LoVo (cell line): ENCODE data around the gene LARGE2.
A peak's percentile ranks its signal among the peaks of the same experiment; 100 is the strongest.

Experiments
- DNase-seq: peaks from one replicate; pipeline ENCODE4 v3.0.0-alpha.2; 2016; ENCODE audit warnings: low spot score

The LARGE2 gene

GRCh38 chr11:45922425-45923082 lies at the start of gene LARGE2:
Gene LARGE2 (plus strand): TSS chr11:45922656. CDS start chr11:45922883, 227 bp downstream.
- peak; percentile 59 for DNase-seq

GRCh38 chr11:45876401-45876800 lies 46.1 kb upstream of the LARGE2 start:
- no peak for DNase-seq

GRCh38 chr11:45877221-45877620 lies 45.2 kb upstream of the LARGE2 start:
- DNase-seq = no peak

GRCh38 chr11:45877845-45878244 lies 44.6 kb upstream of the LARGE2 start:
- no peak for DNase-seq

GRCh38 chr11:45879803-45880686 lies 42.4 kb upstream of the LARGE2 start:
- DNase-seq = peak; percentile 42

- DNase-seq = no peak
These were observed 41.5 kb upstream of the LARGE2 start for GRCh38 chr11:45880772-45881570.

GRCh38 chr11:45881708-45882368 lies 40.6 kb upstream of the LARGE2 start:
- DNase-seq = peak; percentile 18

GRCh38 chr11:45884596-45885185 lies 37.8 kb upstream of the LARGE2 start:
- no peak for DNase-seq

GRCh38 chr11:45885274-45885920 lies 37.1 kb upstream of the LARGE2 start, which contains the start of gene MAPK8IP1:
Gene MAPK8IP1 (plus strand): TSS chr11:45885651. CDS start chr11:45885821, 170 bp downstream.
- DNase-seq = peak; percentile 71

- no peak for DNase-seq
These were observed 36.3 kb upstream of the LARGE2 start for GRCh38 chr11:45885921-45886721.

GRCh38 chr11:45886816-45887520 lies 35.5 kb upstream of the LARGE2 start:
- DNase-seq = no peak

- DNase-seq = no peak
These were observed 34.9 kb upstream of the LARGE2 start for GRCh38 chr11:45887587-45887986.

- DNase-seq = no peak
These were observed 32.9 kb upstream of the LARGE2 start for GRCh38 chr11:45889555-45889954.

- no peak for DNase-seq
These were observed 32.5 kb upstream of the LARGE2 start for GRCh38 chr11:45889966-45890365.

GRCh38 chr11:45890886-45891550 lies 31.4 kb upstream of the LARGE2 start:
- DNase-seq = no peak

GRCh38 chr11:45892856-45893255 lies 29.6 kb upstream of the LARGE2 start:
- no peak for DNase-seq

GRCh38 chr11:45894555-45895247 lies 27.8 kb upstream of the LARGE2 start:
- DNase-seq = no peak
